OCI-LY1 (cell line): ENCODE results near the gene VEGFB.

Experiments used
- H2AFZ ChIP-seq: fragments of 200-600 bp; sonication (generic), shearing (Covaris generic); 2 replicates; pipeline ENCODE4 v1.6.0; 2014; ENCODE audit warnings: antibody characterized with exemption, mild to moderate bottlenecking, low read length
- H3F3A ChIP-seq: fragments of 200-600 bp; sonication (generic), shearing (Covaris generic); 2 replicates; pipeline ENCODE4 v1.6.0; 2014; ENCODE audit warnings: mild to moderate bottlenecking, antibody characterized with exemption, low read length, moderate library complexity; ENCODE audit not compliant: insufficient read depth
- H3K27ac ChIP-seq: fragments of 200-600 bp; sonication (generic); 2 replicates; pipeline ENCODE4 v1.5.1; 2014; ENCODE audit warnings: low read length, mixed run types, mild to moderate bottlenecking, low read depth; ENCODE audit not compliant: poor library complexity, severe bottlenecking
- H3K27me3 ChIP-seq: fragments of 200-600 bp; sonication (generic); 2 replicates; pipeline ENCODE4 v1.6.0; 2014; ENCODE audit warnings: antibody characterized with exemption, mild to moderate bottlenecking, low read length, moderate library complexity; ENCODE audit not compliant: insufficient read depth
- H3K36me3 ChIP-seq: fragments of 200-600 bp; sonication (generic); 2 replicates; pipeline ENCODE4 v1.6.1; 2014; ENCODE audit warnings: mild to moderate bottlenecking, antibody characterized with exemption, low read length, moderate library complexity, mixed read lengths; ENCODE audit not compliant: insufficient read depth
- H3K4me1 ChIP-seq: fragments of 200-600 bp; sonication (generic); 2 replicates; pipeline ENCODE4 v1.5.1; 2014; ENCODE audit warnings: mild to moderate bottlenecking, low read length, moderate library complexity; ENCODE audit not compliant: insufficient read depth, severe bottlenecking
- H3K4me2 ChIP-seq: fragments of 200-600 bp; sonication (generic), shearing (Covaris generic); 2 replicates; pipeline ENCODE4 v1.6.1; 2014; ENCODE audit warnings: low read length
- H3K4me3 ChIP-seq: fragments of 200-600 bp; sonication (generic); 2 replicates; pipeline ENCODE4 v1.5.1; 2014; ENCODE audit warnings: low read length, low read depth, mild to moderate bottlenecking, mixed read lengths; ENCODE audit not compliant: poor library complexity, severe bottlenecking
- H3K79me2 ChIP-seq: fragments of 200-600 bp; shearing (Covaris generic); 2 replicates; pipeline ENCODE4 v1.6.1; 2016; ENCODE audit warnings: mixed run types, low read length, mixed read lengths; ENCODE audit not compliant: insufficient read depth
- H3K9ac ChIP-seq: fragments of 200-600 bp; sonication (generic), shearing (Covaris generic); 2 replicates; pipeline ENCODE4 v1.6.1; 2014; ENCODE audit warnings: mild to moderate bottlenecking, low read length, mixed read lengths
- H3K9me2 ChIP-seq: fragments of 200-600 bp; sonication (generic), shearing (Covaris generic); 2 replicates; pipeline ENCODE4 v1.6.1; 2014; ENCODE audit warnings: low read depth, mild to moderate bottlenecking, low read length, mixed read lengths
- H3K9me3 ChIP-seq: fragments of 200-600 bp; shearing (Covaris generic); 2 replicates; pipeline ENCODE4 v1.6.1; 2014; ENCODE audit warnings: low read length, mixed read lengths
- H4K20me1 ChIP-seq: fragments of 200-600 bp; sonication (generic), shearing (Covaris generic); 2 replicates; pipeline ENCODE4 v1.6.0; 2016; ENCODE audit warnings: mild to moderate bottlenecking, low read length; ENCODE audit not compliant: insufficient read depth
- CTCF ChIP-seq: fragments of 200-600 bp; sonication (generic), shearing (Covaris generic); IDR thresholded peaks from 2 replicates; pipeline ENCODE4 v1.5.1; 2017; ENCODE audit warnings: mild to moderate bottlenecking, antibody characterized with exemption, low read length, moderate library complexity, mixed read lengths
- EZH2 ChIP-seq: fragments of 200-600 bp; sonication (generic), shearing (Covaris generic); IDR thresholded peaks from 2 replicates; pipeline ENCODE4 v1.8.0; 2017; ENCODE audit warnings: borderline replicate concordance, mixed run types, mild to moderate bottlenecking, antibody characterized with exemption, low read length, moderate library complexity, mixed read lengths

Gene VEGFB

GRCh38 chr11:64231546-64231945, 2.8 kb upstream of the VEGFB start:
- peaks cover 60% of the 10 kb centered on the region for H3K4me1 ChIP-seq
- no peak overlapping the region for H3K27ac ChIP-seq
- H3K4me3 ChIP-seq = peak overlapping the region; percentile 68
- peak overlapping the region; percentile 79; the same call in 1 of the 2 replicates for H3K4me2 ChIP-seq
- TF ChIP-seq CTCF (no peak), EZH2 (no peak)
- H3F3A ChIP-seq = no peaks in the 10 kb centered on the region
- H3K9me2 ChIP-seq = no peaks in the 10 kb centered on the region
- H4K20me1 ChIP-seq = no peaks in the 10 kb centered on the region
- no peaks in the 10 kb centered on the region for H3K27me3 ChIP-seq
- no peak overlapping the region for H3K9ac ChIP-seq
- H3K9me3 ChIP-seq = no peaks in the 10 kb centered on the region
- no peak overlapping the region for H2AFZ ChIP-seq
- peaks cover 5% of the 10 kb centered on the region; the same call in 1 of the 2 replicates for H3K36me3 ChIP-seq
- H3K79me2 ChIP-seq = no peaks in the 10 kb centered on the region

GRCh38 chr11:64232182-64232966, 2.0 kb upstream of the VEGFB start:
- Histone ChIP-seq H4K20me1 (no peaks in the 10 kb centered on the region), H3K9ac (no peak overlapping the region), H3K4me2 (no peak overlapping the region; the same call in 1 of the 2 replicates), H3K27ac (no peak overlapping the region), H3K79me2 (no peaks in the 10 kb centered on the region), H3K36me3 (peaks cover 5% of the 10 kb centered on the region; the same call in 1 of the 2 replicates), H3K27me3 (no peaks in the 10 kb centered on the region), H3F3A (no peaks in the 10 kb centered on the region), H3K4me3 (no peak overlapping the region), H3K9me2 (no peaks in the 10 kb centered on the region), H3K4me1 (peaks cover 59% of the 10 kb centered on the region), H3K9me3 (no peaks in the 10 kb centered on the region), H2AFZ (no peak overlapping the region)
- TF ChIP-seq EZH2 (no peak), CTCF (no peak)

- Histone ChIP-seq H3K9me3 (no peaks in the 10 kb centered on the region), H3K4me1 (peaks cover 61% of the 10 kb centered on the region), H3K27me3 (no peaks in the 10 kb centered on the region), H3K36me3 (peaks cover 5% of the 10 kb centered on the region; the same call in 1 of the 2 replicates), H3K4me2 (no peak overlapping the region; the same call in 1 of the 2 replicates), H3K4me3 (no peak overlapping the region), H3K9ac (no peak overlapping the region), H2AFZ (no peak overlapping the region), H4K20me1 (no peaks in the 10 kb centered on the region), H3K27ac (no peak overlapping the region), H3K9me2 (no peaks in the 10 kb centered on the region), H3K79me2 (no peaks in the 10 kb centered on the region), H3F3A (0 out of 2 replicates have a peak, but pooled peaks cover 5% of the 10 kb centered on the region)
- TF ChIP-seq EZH2 (no peak), CTCF (no peak)
Observed at GRCh38 chr11:64232967-64233315, 1.4 kb upstream of the VEGFB start.
